ENCODE results near the gene MRTFA. TPM values are rescaled to one million over a fixed set of nuclear protein-coding genes. Genes with fewer than 3 reads are reported as not detected.

Gene MRTFA
- 11.3 and 40.9 TPM in 2 replicates for total RNA-seq (ENCODE audit: low replicate concordance)

GRCh38 chr22:40636380-40637182 is at the start of gene MRTFA:
MRTFA (minus strand) TSS chr22:40636719.
- peaks cover 8% of the 10 kb centered on the region for H3K4me1 ChIP-seq
- H3K27ac ChIP-seq, result peak within 1 kb of the TSS; percentile 69
- peaks cover 12% of the 10 kb centered on the region for H3K36me3 Mint-ChIP-seq
- peak within 1 kb of the TSS; percentile 88 for H2AFZ ChIP-seq (replicated peaks)
- TF ChIP-seq EZH2 (IDR thresholded peaks at IDR 0.05) (peak; percentile 8), CTCF (IDR thresholded peaks at IDR 0.05) (no peak)
- peak within 1 kb of the TSS; percentile 94 for H3K27ac Mint-ChIP-seq
- H3K79me2 ChIP-seq (ENCODE audit: low read depth), result peaks cover 47% of the 10 kb centered on the region
- peaks cover 6% of the 10 kb centered on the region for H3K9me3 Mint-ChIP-seq
- peaks cover 35% of the 10 kb centered on the region for H4K20me1 ChIP-seq (ENCODE audit: low read depth)
- H3K4me3 Mint-ChIP-seq, result peak within 1 kb of the TSS; percentile 93
- H3K27me3 ChIP-seq, result no peaks in the 10 kb centered on the region
- peak within 1 kb of the TSS; percentile 76 for H3K9ac ChIP-seq
- peak within 1 kb of the TSS; percentile 93 for H3K4me3 ChIP-seq
- H3K9me3 ChIP-seq (ENCODE audit: low read depth), result no peaks in the 10 kb centered on the region
- peak within 1 kb of the TSS; percentile 99 for H3K4me2 ChIP-seq
- peaks cover 30% of the 10 kb centered on the region for H3K4me1 Mint-ChIP-seq
- H3K36me3 ChIP-seq, result no peaks in the 10 kb centered on the region
- H3K27me3 Mint-ChIP-seq (ENCODE audit: insufficient read depth, low read depth), result peaks cover 6% of the 10 kb centered on the region
- DNase-seq (ENCODE audit: low spot score), result peak; percentile 100
- H3F3A ChIP-seq (ENCODE audit: low read depth), result no peaks in the 10 kb centered on the region

DNA sequence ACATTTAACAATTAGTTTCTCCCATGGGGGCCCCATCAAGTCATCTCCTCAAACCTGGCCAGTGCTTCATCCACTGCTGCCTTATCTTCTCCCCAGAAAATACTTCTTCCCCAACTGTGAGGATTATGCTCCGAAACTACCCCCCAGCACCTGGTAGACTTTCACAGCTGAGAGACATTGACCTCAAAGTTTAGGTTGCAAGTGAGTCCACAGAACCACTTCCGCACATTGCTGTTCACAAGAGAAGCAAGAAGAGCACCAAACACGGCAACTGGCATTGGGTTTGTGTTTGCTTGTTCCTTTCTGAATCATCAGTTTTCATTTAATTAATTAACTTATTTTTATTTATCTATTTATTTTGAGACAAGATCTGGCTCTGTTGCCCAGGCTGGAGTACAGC is 48.9 kb upstream of the MRTFA start:
- H3K36me3 Mint-ChIP-seq, result peaks cover 10% of the 10 kb centered on the region
- Histone ChIP-seq H3K4me1 (peaks cover 29% of the 10 kb centered on the region), H3K9me3 (ENCODE audit: low read depth) (no peaks in the 10 kb centered on the region), H3K79me2 (ENCODE audit: low read depth) (no peaks in the 10 kb centered on the region), H3K4me2 (no peak overlapping the region), H2AFZ (replicated peaks) (peak overlapping the region; percentile 96), H4K20me1 (ENCODE audit: low read depth) (no peaks in the 10 kb centered on the region), H3K4me3 (no peak overlapping the region), H3F3A (ENCODE audit: low read depth) (peaks cover 21% of the 10 kb centered on the region), H3K27ac (no peak overlapping the region), H3K9ac (no peak overlapping the region), H3K27me3 (no peaks in the 10 kb centered on the region), H3K36me3 (no peaks in the 10 kb centered on the region)
- no peak for DNase-seq (ENCODE audit: low spot score)
- H3K27ac Mint-ChIP-seq, result no peak overlapping the region
- no peak for TF ChIP-seq CTCF (IDR thresholded peaks at IDR 0.05)
- TF ChIP-seq EZH2 (IDR thresholded peaks at IDR 0.05), result no peak
- TF ChIP-seq EZH2phosphoT487 (IDR thresholded peaks at IDR 0.05), result no peak
- peaks cover 42% of the 10 kb centered on the region for H3K4me1 Mint-ChIP-seq
- peaks cover 19% of the 10 kb centered on the region for H3K27me3 Mint-ChIP-seq (ENCODE audit: insufficient read depth, low read depth)
- H3K9me3 Mint-ChIP-seq, result peaks cover 6% of the 10 kb centered on the region
- no peak overlapping the region for H3K4me3 Mint-ChIP-seq

- H3K27me3 ChIP-seq, result no peaks in the 10 kb centered on the region
- peak overlapping the region; percentile 74 for H3K4me2 ChIP-seq
- no peaks in the 10 kb centered on the region for H3K79me2 ChIP-seq (ENCODE audit: low read depth)
- no peak overlapping the region for H3K9ac ChIP-seq
- H3K27ac ChIP-seq, result no peak overlapping the region
- no peak overlapping the region for H3K27ac Mint-ChIP-seq
- H3K36me3 ChIP-seq, result no peaks in the 10 kb centered on the region
- no peak for DNase-seq (ENCODE audit: low spot score)
- peaks cover 36% of the 10 kb centered on the region for H3K4me1 ChIP-seq
- peaks cover 49% of the 10 kb centered on the region for H3K4me1 Mint-ChIP-seq
- H3K9me3 ChIP-seq (ENCODE audit: low read depth), result no peaks in the 10 kb centered on the region
- peaks cover 27% of the 10 kb centered on the region for H3F3A ChIP-seq (ENCODE audit: low read depth)
- H3K27me3 Mint-ChIP-seq (ENCODE audit: insufficient read depth, low read depth), result peaks cover 26% of the 10 kb centered on the region
- H3K9me3 Mint-ChIP-seq, result peaks cover 6% of the 10 kb centered on the region
- TF ChIP-seq EZH2 (IDR thresholded peaks at IDR 0.05) (no peak), EZH2phosphoT487 (IDR thresholded peaks at IDR 0.05) (no peak), CTCF (IDR thresholded peaks at IDR 0.05) (no peak)
- H3K4me3 Mint-ChIP-seq, result no peak overlapping the region
- peak overlapping the region; percentile 21 for H3K4me3 ChIP-seq
- H4K20me1 ChIP-seq (ENCODE audit: low read depth), result no peaks in the 10 kb centered on the region
- peak overlapping the region; percentile 96 for H2AFZ ChIP-seq (replicated peaks)
- H3K36me3 Mint-ChIP-seq, result peaks cover 10% of the 10 kb centered on the region
Observed at GRCh38 chr22:40684728-40685127, 48.2 kb upstream of the MRTFA start.
